GM23248 (cell line): ENCODE data around the gene POR. TPM values are rescaled to one million over a fixed set of nuclear protein-coding genes. Genes with fewer than 3 reads are reported as not detected.
A peak's percentile ranks its signal among the peaks of the same experiment; 100 is the strongest.
"Not testable (repeated sequence)": the region's sequence is repeated elsewhere in the genome, so short reads cannot be mapped to it uniquely, and the experiment has no call there.

Source experiments
- DNase-seq: peaks from one replicate; pipeline ENCODE4 v3.0.0-alpha.2; 2015
- H2AFZ ChIP-seq: fragments of 200-600 bp; sonication (generic); 2 replicates; pipeline ENCODE4 v1.6.1; 2016; ENCODE audit warnings: antibody characterized with exemption
- H3F3A ChIP-seq: fragments of 200-600 bp; sonication (generic); 2 replicates; pipeline ENCODE4 v1.6.1; 2016; ENCODE audit warnings: mild to moderate bottlenecking, antibody characterized with exemption, mixed run types; ENCODE audit not compliant: insufficient read depth
- H3K27ac ChIP-seq: fragments of 200-600 bp; sonication (generic); 2 replicates; pipeline ENCODE4 v1.5.1; 2016; ENCODE audit warnings: mild to moderate bottlenecking
- H3K27me3 ChIP-seq: fragments of 200-600 bp; sonication (generic); replicated peaks from 2 replicates; pipeline ENCODE4 v1.6.1; 2016; ENCODE audit warnings: mild to moderate bottlenecking; ENCODE audit not compliant: insufficient read depth
- H3K36me3 ChIP-seq: fragments of 200-600 bp; sonication (generic); 2 replicates; pipeline ENCODE4 v1.6.1; 2016; ENCODE audit warnings: low read depth, mild to moderate bottlenecking
- H3K4me1 ChIP-seq: fragments of 200-600 bp; sonication (generic); 2 replicates; pipeline ENCODE4 v1.6.1; 2016; ENCODE audit warnings: mild to moderate bottlenecking; ENCODE audit not compliant: insufficient read depth
- H3K4me2 ChIP-seq: fragments of 200-600 bp; sonication (generic); one replicate; pipeline ENCODE4 v1.6.1; 2016; ENCODE audit warnings: mild to moderate bottlenecking; ENCODE audit not compliant: unreplicated experiment
- H3K4me3 ChIP-seq: fragments of 200-600 bp; sonication (generic); 2 replicates; pipeline ENCODE4 v1.5.1; 2016; ENCODE audit warnings: mild to moderate bottlenecking
- H3K79me2 ChIP-seq: fragments of 200-600 bp; sonication (generic); 2 replicates; pipeline ENCODE4 v1.6.1; 2016; ENCODE audit warnings: mild to moderate bottlenecking; ENCODE audit not compliant: insufficient read depth
- H3K9ac ChIP-seq: fragments of 200-600 bp; sonication (generic); 2 replicates; pipeline ENCODE4 v1.6.1; 2016; ENCODE audit warnings: mild to moderate bottlenecking
- H3K9me2 ChIP-seq: fragments of 200-600 bp; sonication (generic); 2 replicates; pipeline ENCODE4 v1.6.1; 2016; ENCODE audit warnings: mixed run types, mild to moderate bottlenecking, moderate library complexity; ENCODE audit not compliant: insufficient read depth
- H3K9me3 ChIP-seq: fragments of 200-600 bp; sonication (generic); one replicate; pipeline ENCODE4 v1.6.1; 2017; ENCODE audit warnings: low read depth
- H4K20me1 ChIP-seq: fragments of 200-600 bp; sonication (generic); 2 replicates; pipeline ENCODE4 v1.6.0; 2016; ENCODE audit not compliant: insufficient read depth
- EZH2 ChIP-seq: fragments of 200-600 bp; sonication (generic); IDR thresholded peaks from 2 replicates; pipeline ENCODE4 v1.6.1; 2018; ENCODE audit warnings: antibody characterized with exemption, mild to moderate bottlenecking; ENCODE audit not compliant: insufficient read depth, poor library complexity, severe bottlenecking
- EZH2phosphoT487 ChIP-seq: fragments of 200-600 bp; sonication (generic); IDR thresholded peaks from 2 replicates; pipeline ENCODE4 v1.6.1; 2018; ENCODE audit warnings: antibody characterized with exemption, moderate library complexity, mild to moderate bottlenecking, low read depth; ENCODE audit not compliant: insufficient read depth
- WGBS, 2 experiments: methylation state at CpG; one replicate each; pipeline ENCODE4 v1.1.6; 2015 to 2017; ENCODE audit warnings: low lambda C conversion rate in 2 of 2, low coverage in 1 of 2; ENCODE audit errors: missing lambda C conversion rate in 2 of 2; 5-methylcytosine and 5-hydroxymethylcytosine counted together
- in situ Hi-C: fragments of 300-500 bp; cut with MboI; formaldehyde crosslinking; loops from 2 replicates; pipeline ENCODE4 v1.15.0; 2020
- polyA plus RNA-seq: library from polyadenylated mRNA; unstranded; fragments of >200 nt; fragmentation: Nextera tagmentation; extraction: Ambion mirVana; gene quantifications from 2 replicates; pipeline ENCODE4 v1.2.1, GENCODE V29; 2016
- total RNA-seq: library from RNA; depleted of rRNA; stranded (reverse); fragments of >200 nt; shearing (Covaris generic); gene quantifications from 2 replicates; pipeline ENCODE4 v1.2.3, GENCODE V29; 2014

POR gene
- total and polyA plus RNA-seq, 2 experiments from 2014 or later = 42.7 to 58.6 TPM

- no peaks in the 10 kb centered on the region for H3K79me2 ChIP-seq
- H3K4me1 ChIP-seq = no peaks in the 10 kb centered on the region
- no peak overlapping the region for H3K27ac ChIP-seq
- H3K9ac ChIP-seq = no peak overlapping the region
- peak; percentile 63 for DNase-seq
- H3K9me3 ChIP-seq = no peaks in the 10 kb centered on the region
- no peak for TF ChIP-seq EZH2
- no peak for TF ChIP-seq EZH2phosphoT487
- no peaks in the 10 kb centered on the region for H3K27me3 ChIP-seq
- H3K9me2 ChIP-seq = no peaks in the 10 kb centered on the region
- H3K4me2 ChIP-seq = no peak overlapping the region
- in situ Hi-C loops = no loop called here
- 32 to 36% methylated on average over 6 of the region's 6 CpGs for WGBS, 2 experiments
- no peaks in the 10 kb centered on the region for H4K20me1 ChIP-seq
- H3K4me3 ChIP-seq = no peak overlapping the region
- H3F3A ChIP-seq = no peaks in the 10 kb centered on the region
- H2AFZ ChIP-seq = no peak overlapping the region
- peaks cover 3% of the 10 kb centered on the region; the same call in 1 of the 2 replicates for H3K36me3 ChIP-seq
Measured at GRCh38 chr7:76020031-76020714, 105.2 kb downstream of the POR start.

- Histone ChIP-seq H3K27me3 (no peaks in the 10 kb centered on the region), H3F3A (no peaks in the 10 kb centered on the region), H3K4me2 (no peak overlapping the region), H3K27ac (no peak overlapping the region), H3K9ac (no peak overlapping the region), H3K4me3 (no peak overlapping the region), H3K4me1 (no peaks in the 10 kb centered on the region), H4K20me1 (no peaks in the 10 kb centered on the region), H2AFZ (no peak overlapping the region), H3K79me2 (no peaks in the 10 kb centered on the region), H3K9me3 (no peaks in the 10 kb centered on the region), H3K36me3 (no peaks in the 10 kb centered on the region; the same call in 1 of the 2 replicates), H3K9me2 (no peaks in the 10 kb centered on the region)
- TF ChIP-seq EZH2phosphoT487 (no peak), EZH2 (no peak)
- in situ Hi-C loops = no loop called here
- DNase-seq = no peak
- 92 to 94% methylated on average over 7 of the region's 7 CpGs for WGBS, 2 experiments
Measured at GRCh38 chr7:76022026-76022780, 107.2 kb downstream of the POR start.

DNA sequence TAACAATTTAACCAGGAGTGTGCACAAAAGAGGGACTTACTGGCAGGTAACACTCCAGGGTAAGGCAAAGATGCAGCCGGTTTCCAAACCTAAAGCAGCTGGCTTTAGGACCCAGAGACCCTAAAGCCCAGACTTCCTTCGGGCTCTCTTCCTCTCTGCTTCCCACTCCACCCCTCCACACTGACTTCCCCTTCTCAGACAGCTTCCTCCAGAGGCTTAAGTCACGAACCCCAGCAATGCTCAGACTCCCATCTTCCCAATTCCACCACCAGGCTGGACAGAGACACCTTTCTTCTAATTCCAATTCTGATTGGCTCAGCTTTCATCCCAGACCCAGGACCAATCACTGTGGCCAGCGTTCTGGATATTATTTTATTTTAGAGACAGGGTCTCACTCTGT, 108.0 kb downstream of the POR start:
- in situ Hi-C loops = no loop called here

GRCh38 chr7:76029682-76030081, 114.7 kb downstream of the POR start:
- H2AFZ ChIP-seq, H3K36me3 ChIP-seq, H3K9ac ChIP-seq, H3K4me3 ChIP-seq, H3K27ac ChIP-seq, H3K9me3 ChIP-seq, H3K27me3 ChIP-seq, DNase-seq, H3K4me1 ChIP-seq, H3K79me2 ChIP-seq, H4K20me1 ChIP-seq, in situ Hi-C loops, H3K4me2 ChIP-seq, H3K9me2 ChIP-seq, H3F3A ChIP-seq: not testable (repeated sequence)
- 95 to 98% methylated on average over 7 of the region's 7 CpGs for WGBS, 2 experiments

More for the DNA sequence above, 108.0 kb downstream of the POR start:
- TF ChIP-seq EZH2phosphoT487 (no peak), EZH2 (no peak)
- Histone ChIP-seq H3K27me3 (no peaks in the 10 kb centered on the region), H3K4me2 (no peak overlapping the region), H3F3A (no peaks in the 10 kb centered on the region), H3K9ac (no peak overlapping the region), H3K79me2 (no peaks in the 10 kb centered on the region), H3K4me1 (no peaks in the 10 kb centered on the region), H3K36me3 (no peaks in the 10 kb centered on the region; the same call in 1 of the 2 replicates), H4K20me1 (no peaks in the 10 kb centered on the region), H3K27ac (no peak overlapping the region), H3K9me3 (no peaks in the 10 kb centered on the region), H3K4me3 (no peak overlapping the region), H2AFZ (no peak overlapping the region), H3K9me2 (no peaks in the 10 kb centered on the region)
- 41 to 61% methylated on average over 4 of the region's 4 CpGs for WGBS, 2 experiments
- DNase-seq = no peak
